ENCODE data around the gene SLC24A3.

SLC24A3 gene

DNA sequence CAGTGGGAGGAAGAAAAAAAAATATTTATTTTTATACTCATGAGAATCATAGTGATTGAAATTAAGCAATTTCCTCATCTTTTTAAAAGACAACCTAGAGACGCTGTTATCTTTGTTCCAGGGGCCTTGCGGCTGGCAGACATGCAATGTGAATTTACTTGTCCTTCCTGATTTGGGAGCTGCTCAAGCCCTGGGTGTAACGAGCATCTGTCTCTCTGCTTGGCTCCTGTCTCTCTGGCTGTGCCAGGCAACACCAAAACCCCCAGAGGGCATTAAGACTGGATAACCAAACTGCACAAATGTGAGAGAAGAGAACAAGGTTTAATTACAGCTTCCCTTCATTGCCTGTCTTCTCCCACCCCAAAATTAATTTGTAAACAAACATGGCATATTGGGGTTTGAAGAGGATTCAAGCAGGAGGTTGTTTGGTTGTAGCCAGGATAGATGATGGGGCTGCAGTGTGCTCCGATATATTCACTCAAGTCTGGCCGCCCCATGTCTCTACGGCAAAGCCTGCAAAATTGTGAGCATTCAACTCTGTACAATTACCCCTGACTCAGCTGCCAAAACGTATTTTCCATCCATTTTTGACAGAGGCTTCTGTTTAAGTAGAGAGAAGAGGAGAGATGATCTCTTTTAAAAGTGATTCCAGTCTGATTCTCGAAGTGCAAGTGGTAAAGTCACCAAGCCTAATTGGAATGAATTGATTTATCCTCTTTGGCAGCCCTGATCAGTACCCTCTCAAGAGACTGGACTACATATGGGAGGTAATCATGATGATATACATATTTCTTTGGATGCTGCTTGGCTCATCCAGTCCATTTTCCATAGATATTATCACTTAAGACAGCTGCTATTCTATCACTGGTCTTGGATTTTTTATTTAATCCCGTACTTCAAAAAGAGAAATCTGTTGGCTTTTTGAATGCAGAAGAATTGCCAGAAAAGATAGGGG is 170.2 kb downstream of the SLC24A3 start:
- no peaks in the 10 kb centered on the region for H3F3A ChIP-seq (ENCODE audit: control insufficient read depth, insufficient read depth)
- H4K20me1 ChIP-seq (ENCODE audit: control insufficient read depth, insufficient read depth, low read depth, low read length) = no peaks in the 10 kb centered on the region
- no peaks in the 10 kb centered on the region for H3K36me3 ChIP-seq (ENCODE audit: control insufficient read depth, low read length)
- no peaks in the 10 kb centered on the region for H3K79me2 ChIP-seq (ENCODE audit: control insufficient read depth, low read length)
- no peaks in the 10 kb centered on the region for H3K4me1 ChIP-seq (ENCODE audit: control insufficient read depth, low read length)
- no peaks in the 10 kb centered on the region for H3K27me3 ChIP-seq (ENCODE audit: control insufficient read depth, low read length)
- TF ChIP-seq EZH2phosphoT487 (IDR thresholded peaks at IDR 0.05; ENCODE audit: borderline replicate concordance, low read length) = no peak
- TF ChIP-seq, protein P1, sequence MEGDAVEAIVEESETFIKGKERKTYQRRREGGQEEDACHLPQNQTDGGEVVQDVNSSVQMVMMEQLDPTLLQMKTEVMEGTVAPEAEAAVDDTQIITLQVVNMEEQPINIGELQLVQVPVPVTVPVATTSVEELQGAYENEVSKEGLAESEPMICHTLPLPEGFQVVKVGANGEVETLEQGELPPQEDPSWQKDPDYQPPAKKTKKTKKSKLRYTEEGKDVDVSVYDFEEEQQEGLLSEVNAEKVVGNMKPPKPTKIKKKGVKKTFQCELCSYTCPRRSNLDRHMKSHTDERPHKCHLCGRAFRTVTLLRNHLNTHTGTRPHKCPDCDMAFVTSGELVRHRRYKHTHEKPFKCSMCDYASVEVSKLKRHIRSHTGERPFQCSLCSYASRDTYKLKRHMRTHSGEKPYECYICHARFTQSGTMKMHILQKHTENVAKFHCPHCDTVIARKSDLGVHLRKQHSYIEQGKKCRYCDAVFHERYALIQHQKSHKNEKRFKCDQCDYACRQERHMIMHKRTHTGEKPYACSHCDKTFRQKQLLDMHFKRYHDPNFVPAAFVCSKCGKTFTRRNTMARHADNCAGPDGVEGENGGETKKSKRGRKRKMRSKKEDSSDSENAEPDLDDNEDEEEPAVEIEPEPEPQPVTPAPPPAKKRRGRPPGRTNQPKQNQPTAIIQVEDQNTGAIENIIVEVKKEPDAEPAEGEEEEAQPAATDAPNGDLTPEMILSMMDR (IDR thresholded peaks at IDR 0.05; ENCODE audit: low read depth, low read length, poor library complexity, severe bottlenecking) = no peak
- no peak overlapping the region for H3K4me2 ChIP-seq (ENCODE audit: low read length)
- H3K9me2 ChIP-seq (replicated peaks; ENCODE audit: control insufficient read depth, low read length) = no peaks in the 10 kb centered on the region
- H3K4me3 ChIP-seq (ENCODE audit: low read length) = no peak overlapping the region
- no peak overlapping the region for H3K27ac ChIP-seq (ENCODE audit: low read depth, low read length)
- no peaks in the 10 kb centered on the region for H3K9me3 ChIP-seq (ENCODE audit: control insufficient read depth, insufficient read depth, low read length)

DNA sequence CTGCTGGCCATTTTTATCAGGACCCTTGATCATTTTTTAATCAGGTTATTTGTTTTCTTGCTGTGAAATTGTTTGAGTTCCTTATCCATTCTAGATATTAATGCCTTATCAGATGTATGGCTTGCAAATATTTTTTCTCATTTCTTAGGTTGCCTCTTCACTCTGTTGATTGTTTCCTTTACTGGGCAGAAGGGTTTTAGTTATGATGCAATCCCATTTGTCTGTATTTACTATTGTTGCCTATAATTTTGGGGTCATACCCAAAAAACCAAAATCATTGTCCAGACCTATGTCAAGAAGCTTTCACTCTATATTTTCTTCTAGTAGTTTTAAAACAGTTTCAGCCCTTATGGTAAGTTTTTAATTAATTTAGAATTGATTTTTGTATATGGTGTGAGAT is 172.5 kb downstream of the SLC24A3 start:
- Histone ChIP-seq H3K9me3 (ENCODE audit: control insufficient read depth, insufficient read depth, low read length) (no peaks in the 10 kb centered on the region), H3K4me1 (ENCODE audit: control insufficient read depth, low read length) (no peaks in the 10 kb centered on the region), H3K4me3 (ENCODE audit: low read length) (no peak overlapping the region), H3K36me3 (ENCODE audit: control insufficient read depth, low read length) (no peaks in the 10 kb centered on the region), H3K27me3 (ENCODE audit: control insufficient read depth, low read length) (no peaks in the 10 kb centered on the region), H3F3A (ENCODE audit: control insufficient read depth, insufficient read depth) (no peaks in the 10 kb centered on the region), H3K27ac (ENCODE audit: low read depth, low read length) (no peak overlapping the region), H4K20me1 (ENCODE audit: control insufficient read depth, insufficient read depth, low read depth, low read length) (no peaks in the 10 kb centered on the region), H3K4me2 (ENCODE audit: low read length) (no peak overlapping the region), H3K79me2 (ENCODE audit: control insufficient read depth, low read length) (no peaks in the 10 kb centered on the region), H3K9me2 (replicated peaks; ENCODE audit: control insufficient read depth, low read length) (no peaks in the 10 kb centered on the region)
- TF ChIP-seq EZH2phosphoT487 (IDR thresholded peaks at IDR 0.05; ENCODE audit: borderline replicate concordance, low read length) = no peak
- TF ChIP-seq, protein P1 (IDR thresholded peaks at IDR 0.05; ENCODE audit: low read depth, low read length, poor library complexity, severe bottlenecking) = no peak

DNA sequence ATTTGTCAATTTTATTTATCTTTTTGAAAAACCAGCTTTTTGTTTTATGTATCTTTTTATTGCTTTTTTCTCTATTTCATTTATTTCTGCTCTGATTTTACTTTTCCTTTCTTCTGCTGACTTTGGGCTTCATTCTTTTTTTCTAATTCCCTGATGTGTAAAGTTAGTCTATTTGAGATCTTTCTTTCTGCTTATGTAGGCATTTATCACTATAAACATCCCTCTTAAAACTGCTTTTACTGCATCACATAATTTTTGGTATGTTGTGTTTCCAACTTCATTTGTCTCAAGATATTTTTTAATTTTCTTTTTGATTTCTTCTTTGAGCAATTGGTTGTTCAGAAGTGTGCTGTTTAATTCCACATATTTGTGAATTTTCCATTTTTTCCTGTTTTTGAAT is 174.8 kb downstream of the SLC24A3 start:
- Histone ChIP-seq H3F3A (ENCODE audit: control insufficient read depth, insufficient read depth) (no peaks in the 10 kb centered on the region), H3K4me1 (ENCODE audit: control insufficient read depth, low read length) (no peaks in the 10 kb centered on the region), H3K4me2 (ENCODE audit: low read length) (no peak overlapping the region), H3K79me2 (ENCODE audit: control insufficient read depth, low read length) (no peaks in the 10 kb centered on the region), H3K9me2 (replicated peaks; ENCODE audit: control insufficient read depth, low read length) (no peaks in the 10 kb centered on the region), H3K27me3 (ENCODE audit: control insufficient read depth, low read length) (no peaks in the 10 kb centered on the region), H4K20me1 (ENCODE audit: control insufficient read depth, insufficient read depth, low read depth, low read length) (no peaks in the 10 kb centered on the region), H3K27ac (ENCODE audit: low read depth, low read length) (no peak overlapping the region), H3K9me3 (ENCODE audit: control insufficient read depth, insufficient read depth, low read length) (peaks cover 3% of the 10 kb centered on the region; the same call in 1 of the 2 replicates), H3K36me3 (ENCODE audit: control insufficient read depth, low read length) (no peaks in the 10 kb centered on the region), H3K4me3 (ENCODE audit: low read length) (no peak overlapping the region)
- no peak for TF ChIP-seq EZH2phosphoT487 (IDR thresholded peaks at IDR 0.05; ENCODE audit: borderline replicate concordance, low read length)
- TF ChIP-seq, protein P1 (IDR thresholded peaks at IDR 0.05; ENCODE audit: low read depth, low read length, poor library complexity, severe bottlenecking) = no peak

Measured in DOHH2 (cell line).